ENCODE results near the gene RAB36.

RAB36 gene

GRCh38 chr22:23115825-23116494, 29.3 kb upstream of the RAB36 start:
- CTCF ChIA-PET, result interaction anchor here (0.5 to 1.1 kb wide), 2 partner anchors 157 to 738 kb away, joined by 3 read pairs; no protein-coding TSS in a partner anchor
- POLR2A ChIA-PET, result no interaction called here
- no peak for DNase-seq (ENCODE audit: extremely low spot score)
- TF ChIP-seq ELF4 (IDR thresholded peaks at IDR 0.05), result no peak
- no peak for TF ChIP-seq CTBP1 (IDR thresholded peaks at IDR 0.05; ENCODE audit: borderline replicate concordance)
- no peak for TF ChIP-seq SUZ12 (IDR thresholded peaks at IDR 0.05)
- no peak for TF ChIP-seq NFRKB (IDR thresholded peaks at IDR 0.05)
- no peak for TF ChIP-seq SP1 (IDR thresholded peaks at IDR 0.05)
- no peak for TF ChIP-seq FOXM1 (IDR thresholded peaks at IDR 0.05; ENCODE audit: borderline replicate concordance)

GRCh38 chr22:23116506-23117263, 28.6 kb upstream of the RAB36 start:
- DNase-seq (ENCODE audit: extremely low spot score), result no peak
- ChIA-PET POLR2A (no interaction called here), CTCF (interaction anchor here (0.5 to 1.1 kb wide), 2 partner anchors 157 to 739 kb away, joined by 3 read pairs; no protein-coding TSS in a partner anchor)
- TF ChIP-seq FOXM1 (IDR thresholded peaks at IDR 0.05; ENCODE audit: borderline replicate concordance), result no peak
- no peak for TF ChIP-seq NFRKB (IDR thresholded peaks at IDR 0.05)
- TF ChIP-seq ZNF384 (IDR thresholded peaks at IDR 0.05), result no peak
- TF ChIP-seq ARNT (IDR thresholded peaks at IDR 0.05), result no peak
- TF ChIP-seq FOXK2 (IDR thresholded peaks at IDR 0.05), result no peak
- no peak for TF ChIP-seq TARDBP (IDR thresholded peaks at IDR 0.05)
- no peak for TF ChIP-seq LEF1 (IDR thresholded peaks at IDR 0.05; ENCODE audit: borderline replicate concordance)
- no peak for TF ChIP-seq SP1 (IDR thresholded peaks at IDR 0.05)
- TF ChIP-seq PKNOX1 (IDR thresholded peaks at IDR 0.05), result no peak
- TF ChIP-seq ELF4 (IDR thresholded peaks at IDR 0.05), result no peak
- TF ChIP-seq CTBP1 (IDR thresholded peaks at IDR 0.05; ENCODE audit: borderline replicate concordance), result no peak

GRCh38 chr22:23117275-23117674, 28.0 kb upstream of the RAB36 start:
- DNase-seq (ENCODE audit: extremely low spot score), result no peak
- TF ChIP-seq ELF4 (IDR thresholded peaks at IDR 0.05), result no peak
- no peak for TF ChIP-seq FOXK2 (IDR thresholded peaks at IDR 0.05)
- TF ChIP-seq BHLHE40 (IDR thresholded peaks at IDR 0.05; ENCODE audit: borderline replicate concordance), result no peak
- no peak for TF ChIP-seq L3MBTL2 (conservative IDR thresholded peaks at IDR 0.05)
- no peak for TF ChIP-seq HDGF (IDR thresholded peaks at IDR 0.05; ENCODE audit: borderline replicate concordance)
- no peak for TF ChIP-seq ZNF384 (IDR thresholded peaks at IDR 0.05)
- TF ChIP-seq FOXA1 (IDR thresholded peaks at IDR 0.05), result no peak
- TF ChIP-seq CTBP1 (IDR thresholded peaks at IDR 0.05; ENCODE audit: borderline replicate concordance), result no peak
- TF ChIP-seq SP1 (IDR thresholded peaks at IDR 0.05), result no peak
- ChIA-PET POLR2A (no interaction called here), CTCF (no interaction called here)

- ChIA-PET POLR2A (no interaction called here), CTCF (no interaction called here)
- TF ChIP-seq FOXK2 (IDR thresholded peaks at IDR 0.05) (no peak), ARNT (IDR thresholded peaks at IDR 0.05) (no peak), SP1 (IDR thresholded peaks at IDR 0.05) (no peak), NFRKB (IDR thresholded peaks at IDR 0.05) (no peak), LEF1 (IDR thresholded peaks at IDR 0.05; ENCODE audit: borderline replicate concordance) (no peak), TARDBP (IDR thresholded peaks at IDR 0.05) (no peak), PKNOX1 (IDR thresholded peaks at IDR 0.05) (no peak), ZNF384 (IDR thresholded peaks at IDR 0.05) (no peak), HDGF (IDR thresholded peaks at IDR 0.05; ENCODE audit: borderline replicate concordance) (no peak), SUZ12 (IDR thresholded peaks at IDR 0.05) (no peak), FOXA1 (IDR thresholded peaks at IDR 0.05) (no peak), FOXM1 (IDR thresholded peaks at IDR 0.05; ENCODE audit: borderline replicate concordance) (no peak), CTBP1 (IDR thresholded peaks at IDR 0.05; ENCODE audit: borderline replicate concordance) (no peak), BHLHE40 (IDR thresholded peaks at IDR 0.05; ENCODE audit: borderline replicate concordance) (no peak), ELF4 (IDR thresholded peaks at IDR 0.05) (no peak), L3MBTL2 (conservative IDR thresholded peaks at IDR 0.05) (no peak)
- no peak for DNase-seq (ENCODE audit: extremely low spot score)
These were observed 27.2 kb upstream of the RAB36 start for GRCh38 chr22:23117891-23118646.

- POLR2A ChIA-PET, result interaction anchor here (0.8 kb wide), 1 partner anchor 10 kb away, joined by 4 read pairs; no protein-coding TSS in a partner anchor
- CTCF ChIA-PET, result no interaction called here
- no peak for DNase-seq (ENCODE audit: extremely low spot score)
- TF ChIP-seq ARNT (IDR thresholded peaks at IDR 0.05), result no peak
- TF ChIP-seq SP1 (IDR thresholded peaks at IDR 0.05), result no peak
- TF ChIP-seq PKNOX1 (IDR thresholded peaks at IDR 0.05), result no peak
- no peak for TF ChIP-seq ZNF384 (IDR thresholded peaks at IDR 0.05)
- TF ChIP-seq HDGF (IDR thresholded peaks at IDR 0.05; ENCODE audit: borderline replicate concordance), result no peak
- no peak for TF ChIP-seq LEF1 (IDR thresholded peaks at IDR 0.05; ENCODE audit: borderline replicate concordance)
- no peak for TF ChIP-seq TARDBP (IDR thresholded peaks at IDR 0.05)
- TF ChIP-seq SUZ12 (IDR thresholded peaks at IDR 0.05), result no peak
- TF ChIP-seq L3MBTL2 (conservative IDR thresholded peaks at IDR 0.05), result no peak
- TF ChIP-seq FOXK2 (IDR thresholded peaks at IDR 0.05), result no peak
- no peak for TF ChIP-seq ELF4 (IDR thresholded peaks at IDR 0.05)
These were observed 26.4 kb upstream of the RAB36 start for GRCh38 chr22:23118647-23119493.
